KMS-11 (cell line): ENCODE data around the gene VPS11.

Experiments
- H2AFZ ChIP-seq: fragments of 200-600 bp; sonication (generic); 2 replicates; pipeline ENCODE4 v1.6.1; 2016; ENCODE audit warnings: antibody characterized with exemption, mixed run types, low read depth
- H3K27ac ChIP-seq: fragments of 200-600 bp; sonication (generic); 2 replicates; pipeline ENCODE4 v1.6.1; 2016; ENCODE audit warnings: mild to moderate bottlenecking, mixed run types
- H3K27me3 ChIP-seq: fragments of 200-600 bp; sonication (generic); 2 replicates; pipeline ENCODE4 v1.6.1; 2017; ENCODE audit warnings: mild to moderate bottlenecking, low read depth, mixed run types, moderate library complexity; ENCODE audit not compliant: insufficient read depth
- H3K36me3 ChIP-seq: fragments of 200-600 bp; sonication (generic); 2 replicates; pipeline ENCODE4 v1.6.1; 2017; ENCODE audit warnings: mild to moderate bottlenecking, mixed run types; ENCODE audit not compliant: insufficient read depth
- H3K4me1 ChIP-seq: fragments of 200-600 bp; sonication (generic); 2 replicates; pipeline ENCODE4 v1.6.1; 2016; ENCODE audit warnings: mild to moderate bottlenecking, low read depth, mixed run types; ENCODE audit not compliant: poor library complexity, severe bottlenecking
- H3K4me2 ChIP-seq: fragments of 200-600 bp; sonication (generic); 2 replicates; pipeline ENCODE4 v1.7.0; 2016; ENCODE audit warnings: mild to moderate bottlenecking, mixed run types
- H3K4me3 ChIP-seq: fragments of 200-600 bp; sonication (generic); IDR thresholded peaks from 2 replicates; pipeline ENCODE4 v1.6.1; 2017; ENCODE audit warnings: low read depth, low read length, mixed read lengths; ENCODE audit not compliant: insufficient read depth
- H3K79me2 ChIP-seq: fragments of 200-600 bp; sonication (generic); 2 replicates; pipeline ENCODE4 v1.6.1; 2016; ENCODE audit warnings: low read depth, mixed run types; ENCODE audit not compliant: insufficient read depth
- H3K9ac ChIP-seq: fragments of 200-600 bp; sonication (generic); 2 replicates; pipeline ENCODE4 v1.6.1; 2016; ENCODE audit warnings: mild to moderate bottlenecking, mixed run types
- H4K20me1 ChIP-seq: fragments of 200-600 bp; sonication (generic); 2 replicates; pipeline ENCODE4 v1.6.1; 2016; ENCODE audit warnings: mild to moderate bottlenecking, mixed run types; ENCODE audit not compliant: insufficient read depth
- TF ChIP-seq, protein P1 (sequence below): fragments of 200-600 bp; sonication (generic); conservative IDR thresholded peaks from 2 replicates; pipeline ENCODE4 v1.6.1; 2017; ENCODE audit warnings: low read depth, mild to moderate bottlenecking, antibody characterized with exemption, low read length, moderate library complexity, mixed read lengths

The VPS11 gene

GRCh38 chr11:119047205-119047604 lies 20.4 kb upstream of the VPS11 start:
- Histone ChIP-seq H3K36me3 (no peaks in the 10 kb centered on the region), H3K79me2 (no peaks in the 10 kb centered on the region), H4K20me1 (no peaks in the 10 kb centered on the region), H3K4me3 (no peak overlapping the region), H3K9ac (no peak overlapping the region), H3K4me1 (peaks cover 4% of the 10 kb centered on the region), H2AFZ (no peak overlapping the region), H3K4me2 (no peak overlapping the region), H3K27me3 (no peaks in the 10 kb centered on the region), H3K27ac (no peak overlapping the region)
- TF ChIP-seq, protein P1, sequence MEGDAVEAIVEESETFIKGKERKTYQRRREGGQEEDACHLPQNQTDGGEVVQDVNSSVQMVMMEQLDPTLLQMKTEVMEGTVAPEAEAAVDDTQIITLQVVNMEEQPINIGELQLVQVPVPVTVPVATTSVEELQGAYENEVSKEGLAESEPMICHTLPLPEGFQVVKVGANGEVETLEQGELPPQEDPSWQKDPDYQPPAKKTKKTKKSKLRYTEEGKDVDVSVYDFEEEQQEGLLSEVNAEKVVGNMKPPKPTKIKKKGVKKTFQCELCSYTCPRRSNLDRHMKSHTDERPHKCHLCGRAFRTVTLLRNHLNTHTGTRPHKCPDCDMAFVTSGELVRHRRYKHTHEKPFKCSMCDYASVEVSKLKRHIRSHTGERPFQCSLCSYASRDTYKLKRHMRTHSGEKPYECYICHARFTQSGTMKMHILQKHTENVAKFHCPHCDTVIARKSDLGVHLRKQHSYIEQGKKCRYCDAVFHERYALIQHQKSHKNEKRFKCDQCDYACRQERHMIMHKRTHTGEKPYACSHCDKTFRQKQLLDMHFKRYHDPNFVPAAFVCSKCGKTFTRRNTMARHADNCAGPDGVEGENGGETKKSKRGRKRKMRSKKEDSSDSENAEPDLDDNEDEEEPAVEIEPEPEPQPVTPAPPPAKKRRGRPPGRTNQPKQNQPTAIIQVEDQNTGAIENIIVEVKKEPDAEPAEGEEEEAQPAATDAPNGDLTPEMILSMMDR = no peak

DNA sequence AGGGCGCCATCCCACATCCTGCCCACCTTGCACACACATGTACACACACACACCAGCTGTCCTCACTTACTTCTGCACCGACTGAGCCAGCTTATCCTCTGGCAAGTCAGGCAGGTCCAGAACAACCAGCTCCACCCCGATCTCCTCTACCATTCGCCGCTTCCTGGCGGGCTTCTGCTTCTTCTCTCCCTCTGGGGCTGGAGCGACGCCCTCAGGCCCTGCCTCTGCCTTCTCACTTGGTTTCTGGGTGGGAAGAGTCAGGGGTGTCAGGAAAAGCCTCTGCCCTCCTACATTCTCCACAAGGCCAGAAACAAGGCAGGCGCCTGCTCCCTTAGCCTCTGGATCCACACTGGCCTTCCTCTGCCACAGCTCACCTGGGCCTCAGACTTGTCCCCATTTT lies 19.0 kb upstream of the VPS11 start:
- Histone ChIP-seq H3K4me3 (no peak overlapping the region), H2AFZ (no peak overlapping the region), H3K4me1 (no peaks in the 10 kb centered on the region), H3K27me3 (no peaks in the 10 kb centered on the region), H3K4me2 (no peak overlapping the region), H3K36me3 (no peaks in the 10 kb centered on the region), H4K20me1 (no peaks in the 10 kb centered on the region), H3K9ac (no peak overlapping the region), H3K27ac (no peak overlapping the region), H3K79me2 (no peaks in the 10 kb centered on the region)
- TF ChIP-seq, protein P1 = no peak

DNA sequence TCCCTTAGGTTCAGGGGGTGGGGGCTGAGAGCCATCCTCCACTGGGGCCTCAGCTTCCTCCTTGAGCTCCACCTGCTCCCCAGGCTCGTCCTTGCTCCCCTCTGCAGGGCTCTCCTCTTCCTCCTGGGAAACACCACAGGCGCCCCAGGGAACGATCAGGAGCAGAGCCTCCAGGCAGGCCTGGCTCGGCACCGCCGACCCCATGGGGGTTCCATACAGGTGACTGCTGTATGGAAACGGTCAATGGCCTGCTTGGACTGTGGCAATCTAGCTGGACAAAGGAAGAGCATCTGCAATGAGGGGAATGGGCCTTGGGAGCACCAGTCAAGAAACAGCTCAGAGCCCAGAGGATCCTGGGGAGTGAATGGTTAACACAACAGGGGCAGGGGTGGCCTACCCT lies 18.5 kb upstream of the VPS11 start:
- Histone ChIP-seq H3K4me1 (no peaks in the 10 kb centered on the region), H4K20me1 (no peaks in the 10 kb centered on the region), H3K4me2 (no peak overlapping the region), H3K36me3 (no peaks in the 10 kb centered on the region), H3K4me3 (no peak overlapping the region), H3K27me3 (no peaks in the 10 kb centered on the region), H3K79me2 (no peaks in the 10 kb centered on the region), H3K9ac (no peak overlapping the region), H2AFZ (no peak overlapping the region), H3K27ac (no peak overlapping the region)
- TF ChIP-seq, protein P1 = no peak

DNA sequence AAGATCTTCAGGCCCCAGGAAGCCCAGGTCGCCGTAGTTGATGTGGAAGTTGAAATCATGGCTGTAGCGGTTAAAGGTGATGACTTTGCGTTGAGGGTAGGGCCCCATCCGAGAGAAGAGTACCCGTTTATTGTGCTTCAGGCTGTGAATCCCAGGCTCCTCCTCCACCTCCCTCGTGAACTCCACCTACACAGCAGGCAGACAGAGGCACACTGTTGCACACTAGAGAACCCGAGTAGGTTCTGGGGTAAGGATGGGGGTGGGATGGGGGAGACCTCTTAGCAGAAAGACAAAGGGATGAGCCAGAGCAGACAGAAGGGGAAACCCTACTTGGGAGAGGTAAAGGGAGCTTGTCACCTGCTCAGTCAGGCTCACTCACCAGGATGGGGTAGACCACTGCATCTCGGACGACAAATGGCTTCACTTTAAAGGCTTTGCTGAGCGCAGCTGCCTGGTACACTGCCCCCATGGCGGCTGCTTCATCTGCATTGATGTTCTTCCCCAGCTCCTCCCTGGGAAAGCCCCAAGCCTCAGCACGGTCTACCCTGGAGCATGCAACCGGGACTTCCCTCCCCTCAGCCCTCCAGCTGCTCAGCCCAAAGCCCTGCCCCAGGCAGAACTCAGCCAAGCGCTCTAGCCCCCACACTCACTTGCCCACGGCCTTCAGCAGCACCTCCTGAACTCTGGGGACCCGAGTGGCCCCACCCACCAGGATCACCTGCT lies 16.0 kb upstream of the VPS11 start:
- Histone ChIP-seq H3K4me3 (no peak overlapping the region), H4K20me1 (no peaks in the 10 kb centered on the region), H2AFZ (no peak overlapping the region), H3K9ac (no peak overlapping the region), H3K79me2 (peaks cover 16% of the 10 kb centered on the region; the same call in 1 of the 2 replicates), H3K36me3 (no peaks in the 10 kb centered on the region), H3K27ac (no peak overlapping the region), H3K4me1 (peaks cover 7% of the 10 kb centered on the region), H3K27me3 (no peaks in the 10 kb centered on the region), H3K4me2 (no peak overlapping the region)
- TF ChIP-seq, protein P1 = no peak
